ENCODE data around the gene NR0B2. TPM values are rescaled to one million over a fixed set of nuclear protein-coding genes. Genes with fewer than 3 reads are reported as not detected.
A peak's percentile ranks its signal among the peaks of the same experiment; 100 is the strongest.

Gene NR0B2
- total and polyA plus RNA-seq, 2 of the 13 experiments (the other 11 are each of a cell fraction or from before 2014, with no cell fraction given): 72.5 to 133 TPM

GRCh38 chr1:26959722-26960624 is 46.2 kb upstream of the NR0B2 start, which contains the start of gene KDF1 (continued):
- 0 out of 2 replicates have a peak, but pooled peaks have one; percentile 15 for TF ChIP-seq ZNF142 (CRISPR knock-in tag; IDR thresholded peaks at IDR 0.05)
- TF ChIP-seq ETS1 (CRISPR knock-in tag; IDR thresholded peaks at IDR 0.05): no peak
- TF ChIP-seq CENPBD1 (CRISPR knock-in tag; IDR thresholded peaks at IDR 0.05; ENCODE audit: borderline replicate concordance, low read depth): no peak
- TF ChIP-seq SOX13 (IDR thresholded peaks at IDR 0.05): no peak
- peak in 1 of 2 experiments; percentile 35; a peak in 1 of 4 replicates for TF ChIP-seq SOX13 (CRISPR knock-in tag; conservative IDR thresholded peaks at IDR 0.05 in 1 of 2, IDR thresholded peaks at IDR 0.05 in 1 of 2)
- peak; percentile 100 for TF ChIP-seq ZEB1 (IDR thresholded peaks at IDR 0.05; ENCODE audit: insufficient replicate concordance, low read depth)
- TF ChIP-seq GATAD2A (CRISPR knock-in tag; IDR thresholded peaks at IDR 0.05): peak; percentile 54; the same call in 1 of the 2 replicates
- TF ChIP-seq ZNF20 (CRISPR knock-in tag; IDR thresholded peaks at IDR 0.05): peak; percentile 56; the same call in 1 of the 2 replicates
- no peak for TF ChIP-seq HNF4A (CRISPR knock-in tag; IDR thresholded peaks at IDR 0.05)
- no peak for TF ChIP-seq ZNF101 (CRISPR knock-in tag; IDR thresholded peaks at IDR 0.05; ENCODE audit: borderline replicate concordance, low read depth)
- TF ChIP-seq ZNF687 (CRISPR knock-in tag; IDR thresholded peaks at IDR 0.05): peak; percentile 88
- TF ChIP-seq HOXA7 (CRISPR knock-in tag; IDR thresholded peaks at IDR 0.05): no peak
- peak; percentile 43; the same call in 1 of the 2 replicates for TF ChIP-seq ZBTB38 (CRISPR knock-in tag; IDR thresholded peaks at IDR 0.05)
- no peak for TF ChIP-seq HNRNPUL1 (IDR thresholded peaks at IDR 0.05; ENCODE audit: low read depth, low read length)

All from HepG2 (cell line).